Fibroblast of the conjunctiva (primary cell): ENCODE measurements around the gene ZNF32.
"Not testable (repeated sequence)": the region's sequence is repeated elsewhere in the genome, so short reads cannot be mapped to it uniquely, and the experiment has no call there.

ENCODE experiments used
- DNase-seq: peaks from one replicate; pipeline ENCODE4 v3.0.0-alpha.2; 2010; ENCODE audit warnings: low read depth

Gene ZNF32

GRCh38 chr10:43627942-43628341 lies 20.7 kb downstream of the ZNF32 start:
- DNase-seq, result no peak

GRCh38 chr10:43623351-43623750 lies 25.3 kb downstream of the ZNF32 start:
- DNase-seq, result no peak

GRCh38 chr10:43622038-43622437 lies 26.6 kb downstream of the ZNF32 start:
- no peak for DNase-seq

- no peak for DNase-seq
Measured at GRCh38 chr10:43619368-43619767, 29.3 kb downstream of the ZNF32 start.

- no peak for DNase-seq
Measured at GRCh38 chr10:43616697-43617370, 31.8 kb downstream of the ZNF32 start.

- no peak for DNase-seq
Measured at GRCh38 chr10:43610636-43611035, 38.0 kb downstream of the ZNF32 start.

DNA sequence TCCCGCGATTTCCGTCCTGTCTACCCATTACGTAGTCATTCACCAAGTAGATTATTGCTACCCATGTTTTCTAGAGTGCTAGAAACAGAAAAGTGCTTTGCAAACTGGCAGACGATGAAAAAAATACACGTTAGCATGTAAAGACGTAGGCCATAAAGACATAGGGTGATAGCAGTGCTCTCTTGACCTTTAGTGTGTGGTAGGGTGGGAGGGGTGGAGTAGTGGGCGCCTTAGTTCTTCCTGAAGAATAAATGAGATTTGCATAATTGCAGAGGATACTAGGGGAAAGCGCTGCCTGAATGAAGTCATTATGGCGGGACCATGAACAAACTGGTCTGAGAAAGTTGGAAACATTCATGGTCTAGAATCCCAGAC lies 41.5 kb downstream of the ZNF32 start:
- DNase-seq, result no peak

GRCh38 chr10:43606323-43607198 lies 42.1 kb downstream of the ZNF32 start, which contains the start of gene ZNF485:
ZNF485 (plus strand) TSS chr10:43606438; CDS start chr10:43607051, 613 bp downstream.
- DNase-seq, result peak; percentile 17

DNA sequence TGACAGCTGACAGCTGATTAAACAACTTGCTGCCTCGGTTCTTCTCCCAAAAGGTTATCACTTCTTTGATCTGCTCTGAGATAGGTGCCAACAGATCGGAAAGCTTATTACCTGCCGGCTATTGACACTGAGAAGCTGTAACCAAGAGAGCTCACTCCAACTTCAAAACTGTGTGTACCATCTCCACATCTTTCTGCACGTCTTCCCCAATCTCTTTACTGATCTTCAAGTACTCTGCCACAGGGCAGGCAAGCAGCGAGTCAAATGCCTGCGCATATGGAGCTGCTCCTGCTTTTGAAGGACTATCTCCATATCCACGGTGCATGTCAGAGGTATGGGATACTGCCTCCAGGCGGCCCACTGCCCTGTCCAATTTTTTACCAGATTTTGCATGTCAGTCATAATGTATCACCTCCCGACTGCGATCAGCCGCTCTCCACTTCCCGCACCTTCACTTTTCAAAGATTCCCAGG lies 42.8 kb downstream of the ZNF32 start:
- DNase-seq, result no peak

DNA sequence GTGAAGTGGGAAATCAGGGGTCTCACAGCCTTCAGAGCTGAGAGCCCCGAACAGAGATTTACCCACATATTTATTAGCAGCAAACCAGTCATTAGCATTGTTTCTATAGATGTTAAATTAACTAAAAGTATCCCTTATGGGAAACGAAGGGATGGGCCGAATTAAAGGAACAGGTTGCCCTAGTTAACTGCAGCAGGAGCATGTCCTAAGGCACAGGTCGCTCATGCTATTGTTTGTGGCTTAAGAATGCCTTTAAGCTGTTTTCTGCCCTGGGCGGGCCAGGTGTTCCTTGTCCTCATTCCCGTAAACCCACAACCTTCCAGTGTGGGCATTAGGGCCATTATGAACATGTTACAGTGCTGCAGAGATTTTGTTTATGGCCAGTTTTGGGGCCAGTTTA lies 47.1 kb downstream of the ZNF32 start:
- DNase-seq, result not testable (repeated sequence)

DNA sequence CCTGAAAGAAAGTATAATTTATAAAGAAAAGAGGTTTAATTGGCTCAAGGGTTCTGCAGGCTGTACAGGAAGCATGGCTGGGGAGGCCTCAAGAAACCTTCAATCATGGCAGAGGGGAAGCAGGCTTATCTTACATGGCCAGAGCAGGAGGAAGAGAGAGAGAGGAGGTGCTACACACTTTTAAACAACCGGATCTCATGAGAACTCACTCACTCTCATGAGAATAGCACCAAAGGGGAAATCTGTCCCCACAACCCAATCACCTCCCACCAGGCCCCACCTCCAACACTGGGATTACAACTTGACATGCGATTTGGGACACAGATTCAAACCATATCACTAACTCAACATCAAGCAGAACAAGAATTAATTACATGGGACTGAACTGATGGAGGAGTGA lies 49.3 kb downstream of the ZNF32 start:
- DNase-seq, result no peak

GRCh38 chr10:43598446-43598845 lies 50.2 kb downstream of the ZNF32 start:
- no peak for DNase-seq

- no peak for DNase-seq
Measured at GRCh38 chr10:43596546-43596945, 52.1 kb downstream of the ZNF32 start.

DNA sequence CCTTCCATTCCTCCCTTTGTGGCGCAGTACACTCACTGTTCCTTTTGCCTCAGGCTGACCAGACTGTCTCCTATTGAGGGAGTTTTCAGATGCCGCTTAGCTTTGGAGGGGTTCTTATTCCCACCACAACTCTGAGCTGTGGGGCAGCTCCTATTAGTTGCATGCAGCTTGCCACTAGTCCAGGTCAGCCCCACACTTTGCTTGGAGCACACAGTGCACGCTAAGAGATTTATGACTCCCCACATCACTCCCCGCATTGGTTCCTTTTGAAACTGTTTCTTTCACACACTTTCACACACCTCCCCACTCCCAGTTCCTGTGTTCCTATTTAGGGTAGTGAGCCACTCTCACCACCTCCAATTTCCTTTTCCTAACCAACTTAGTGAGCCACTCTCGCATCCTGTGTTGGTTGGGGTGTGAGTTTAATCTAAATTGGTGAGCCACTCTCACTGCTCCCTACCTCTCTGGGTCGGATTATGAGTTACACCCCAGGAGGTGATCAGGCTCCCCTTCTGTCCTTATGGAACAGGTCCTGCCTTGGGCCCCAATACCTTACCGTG lies 52.9 kb downstream of the ZNF32 start:
- no peak for DNase-seq

- DNase-seq, result no peak
Measured at GRCh38 chr10:43594944-43595589, 53.6 kb downstream of the ZNF32 start.
